ENCODE results near the gene CREB3L2.

The CREB3L2 gene

GRCh38 chr7:137846827-137847567, 154.9 kb downstream of the CREB3L2 start, which contains the start of gene DGKI:
Gene DGKI (minus strand): TSS chr7:137846974.
- H2BK120ac ChIP-seq (ENCODE audit: low read depth, low read length): no peak within 1 kb of the TSS
- H3K18ac ChIP-seq (ENCODE audit: low read depth in 1 of 2, low read length in 2 of 2): peak within 1 kb of the TSS in 1 of 2 experiments; percentile 38
- no peak within 1 kb of the TSS for H4K91ac ChIP-seq (ENCODE audit: low read length)
- peak within 1 kb of the TSS; percentile 63 to 79 for H3K4me3 ChIP-seq (ENCODE audit: insufficient read depth in 1 of 2, low read depth in 1 of 2, low read length in 2 of 2)
- H2BK5ac ChIP-seq (ENCODE audit: low read depth, low read length, poor library complexity, severe bottlenecking): no peak within 1 kb of the TSS
- H3K4ac ChIP-seq (ENCODE audit: low read depth in 1 of 2, low read length in 2 of 2): no peak within 1 kb of the TSS
- H3K27ac ChIP-seq (ENCODE audit: low read length, poor library complexity, severe bottlenecking): no peak within 1 kb of the TSS
- no peak within 1 kb of the TSS for H2AK5ac ChIP-seq (ENCODE audit: low read length, severe bottlenecking)
- peak within 1 kb of the TSS; percentile 49 for H4K8ac ChIP-seq (ENCODE audit: low read length)
- H3K79me1 ChIP-seq (replicated peaks; ENCODE audit: low read length, poor library complexity, severe bottlenecking): no peaks in the 10 kb centered on the region
- H3K4me1 ChIP-seq (ENCODE audit: control insufficient read depth, insufficient read depth, low read depth, low read length): peaks cover 16% of the 10 kb centered on the region
- H2BK15ac ChIP-seq (ENCODE audit: low read depth, poor library complexity, severe bottlenecking): no peak within 1 kb of the TSS
- no peak for DNase-seq
- H3K23ac ChIP-seq (ENCODE audit: low read length in 2 of 2): peak within 1 kb of the TSS; percentile 20 to 91
- peaks cover 0 to 15% of the 10 kb centered on the region in 2 experiments for H3K27me3 ChIP-seq (ENCODE audit: control insufficient read depth in 1 of 2, insufficient read depth in 1 of 2, low read length in 2 of 2)
- peaks cover 0 to 5% of the 10 kb centered on the region in 2 experiments for H3K36me3 ChIP-seq (ENCODE audit: control insufficient read depth in 1 of 2, insufficient read depth in 2 of 2, low read depth in 1 of 2, low read length in 2 of 2)
- no peak within 1 kb of the TSS for H2AFZ ChIP-seq (ENCODE audit: low read depth, low read length)
- H3K14ac ChIP-seq (ENCODE audit: low read length in 2 of 2): peak within 1 kb of the TSS in 1 of 2 experiments; percentile 61
- H3K4me2 ChIP-seq (ENCODE audit: low read length, poor library complexity, severe bottlenecking): peak within 1 kb of the TSS; percentile 75
- no peaks in the 10 kb centered on the region for H3K9me3 ChIP-seq (ENCODE audit: control insufficient read depth, low read length)
- peak within 1 kb of the TSS; percentile 76 for H3K9ac ChIP-seq (ENCODE audit: low read length)
- WGBS: under 1% methylated on average over 63 of the region's 66 CpGs
- H2BK12ac ChIP-seq (ENCODE audit: low read length in 2 of 2): no peak within 1 kb of the TSS

GRCh38 chr7:137846549-137846826, 155.4 kb downstream of the CREB3L2 start:
- Histone ChIP-seq H3K4me3 (ENCODE audit: insufficient read depth in 1 of 2, low read depth in 1 of 2, low read length in 2 of 2) (peak overlapping the region; percentile 63 to 79), H2BK5ac (ENCODE audit: low read depth, low read length, poor library complexity, severe bottlenecking) (no peak overlapping the region), H3K36me3 (ENCODE audit: control insufficient read depth in 1 of 2, insufficient read depth in 2 of 2, low read depth in 1 of 2, low read length in 2 of 2) (no peaks in the 10 kb centered on the region), H3K27ac (ENCODE audit: low read length, poor library complexity, severe bottlenecking) (no peak overlapping the region), H4K8ac (ENCODE audit: low read length) (no peak overlapping the region), H3K9me3 (ENCODE audit: control insufficient read depth, low read length) (no peaks in the 10 kb centered on the region), H3K9ac (ENCODE audit: low read length) (peak overlapping the region; percentile 62), H3K14ac (ENCODE audit: low read length in 2 of 2) (no peak overlapping the region), H2BK12ac (ENCODE audit: low read length in 2 of 2) (no peak overlapping the region), H3K27me3 (ENCODE audit: control insufficient read depth in 1 of 2, insufficient read depth in 1 of 2, low read length in 2 of 2) (peaks cover 0 to 15% of the 10 kb centered on the region in 2 experiments), H2BK15ac (ENCODE audit: low read depth, poor library complexity, severe bottlenecking) (no peak overlapping the region), H3K18ac (ENCODE audit: low read depth in 1 of 2, low read length in 2 of 2) (no peak overlapping the region), H2AK5ac (ENCODE audit: low read length, severe bottlenecking) (no peak overlapping the region), H3K4ac (ENCODE audit: low read depth in 1 of 2, low read length in 2 of 2) (no peak overlapping the region), H2AFZ (ENCODE audit: low read depth, low read length) (no peak overlapping the region), H3K4me2 (ENCODE audit: low read length, poor library complexity, severe bottlenecking) (peak overlapping the region; percentile 75), H3K4me1 (ENCODE audit: control insufficient read depth, insufficient read depth, low read depth, low read length) (peaks cover 16% of the 10 kb centered on the region), H4K91ac (ENCODE audit: low read length) (no peak overlapping the region), H2BK120ac (ENCODE audit: low read depth, low read length) (no peak overlapping the region), H3K79me1 (replicated peaks; ENCODE audit: low read length, poor library complexity, severe bottlenecking) (no peaks in the 10 kb centered on the region), H3K23ac (ENCODE audit: low read length in 2 of 2) (peak overlapping the region in 1 of 2 experiments; percentile 60)
- 2% methylated on average over 17 of the region's 47 CpGs for WGBS
- DNase-seq: no peak

- Histone ChIP-seq H3K27ac (ENCODE audit: low read length, poor library complexity, severe bottlenecking) (no peak overlapping the region), H3K4me1 (ENCODE audit: control insufficient read depth, insufficient read depth, low read depth, low read length) (peaks cover 16% of the 10 kb centered on the region), H2AK5ac (ENCODE audit: low read length, severe bottlenecking) (no peak overlapping the region), H3K9ac (ENCODE audit: low read length) (no peak overlapping the region), H3K23ac (ENCODE audit: low read length in 2 of 2) (no peak overlapping the region), H4K8ac (ENCODE audit: low read length) (no peak overlapping the region), H3K27me3 (ENCODE audit: control insufficient read depth in 1 of 2, insufficient read depth in 1 of 2, low read length in 2 of 2) (peaks cover 0 to 15% of the 10 kb centered on the region in 2 experiments), H3K79me1 (replicated peaks; ENCODE audit: low read length, poor library complexity, severe bottlenecking) (no peaks in the 10 kb centered on the region), H3K4me3 (ENCODE audit: insufficient read depth in 1 of 2, low read depth in 1 of 2, low read length in 2 of 2) (no peak overlapping the region), H3K4ac (ENCODE audit: low read depth in 1 of 2, low read length in 2 of 2) (no peak overlapping the region), H3K18ac (ENCODE audit: low read depth in 1 of 2, low read length in 2 of 2) (no peak overlapping the region), H2BK15ac (ENCODE audit: low read depth, poor library complexity, severe bottlenecking) (no peak overlapping the region), H2BK120ac (ENCODE audit: low read depth, low read length) (no peak overlapping the region), H3K14ac (ENCODE audit: low read length in 2 of 2) (no peak overlapping the region), H2BK5ac (ENCODE audit: low read depth, low read length, poor library complexity, severe bottlenecking) (no peak overlapping the region), H3K36me3 (ENCODE audit: control insufficient read depth in 1 of 2, insufficient read depth in 2 of 2, low read depth in 1 of 2, low read length in 2 of 2) (no peaks in the 10 kb centered on the region), H3K4me2 (ENCODE audit: low read length, poor library complexity, severe bottlenecking) (no peak overlapping the region), H3K9me3 (ENCODE audit: control insufficient read depth, low read length) (no peaks in the 10 kb centered on the region), H2AFZ (ENCODE audit: low read depth, low read length) (no peak overlapping the region), H2BK12ac (ENCODE audit: low read length in 2 of 2) (no peak overlapping the region), H4K91ac (ENCODE audit: low read length) (no peak overlapping the region)
- 85% methylated on average over 8 of the region's 8 CpGs for WGBS
- no peak for DNase-seq
Measured at GRCh38 chr7:137844677-137845425, 157.0 kb downstream of the CREB3L2 start.

Measured in mesenchymal stem cell (in vitro differentiated cells and primary cell).